HG03439 (cell line): Measurements from ENCODE around the gene DMWD.

Experiments used
- ATAC-seq: cut with Tn5 transposase; IDR thresholded peaks from one replicate; pipeline ENCODE4 v1.9.1; 2021; ENCODE audit warnings: mild to moderate bottlenecking, moderate library complexity; ENCODE audit not compliant: unreplicated experiment

Gene DMWD

GRCh38 chr19:45772130-45772840, 20.4 kb downstream of the DMWD start:
- no peak for ATAC-seq

GRCh38 chr19:45771311-45771933, 21.2 kb downstream of the DMWD start:
- no peak for ATAC-seq

- peak; percentile 44 for ATAC-seq
Measured at GRCh38 chr19:45770192-45771101, 22.2 kb downstream of the DMWD start.

- no peak for ATAC-seq
Measured at GRCh38 chr19:45769821-45770191, 22.8 kb downstream of the DMWD start.

GRCh38 chr19:45768984-45769782, 23.5 kb downstream of the DMWD start, which contains the start of gene SIX5:
Gene SIX5 (minus strand): TSS chr19:45769252. CDS start chr19:45768844, 408 bp downstream.
- peak; percentile 54 for ATAC-seq

- no peak for ATAC-seq
Measured at GRCh38 chr19:45768655-45768983, 24.0 kb downstream of the DMWD start.

GRCh38 chr19:45767881-45768654, 24.6 kb downstream of the DMWD start:
- no peak for ATAC-seq

- no peak for ATAC-seq
Measured at GRCh38 chr19:45767410-45767880, 25.2 kb downstream of the DMWD start.

- ATAC-seq = no peak
Measured at GRCh38 chr19:45766869-45767346, 25.7 kb downstream of the DMWD start.

GRCh38 chr19:45766296-45766868, 26.3 kb downstream of the DMWD start:
- ATAC-seq = no peak

GRCh38 chr19:45765702-45766295, 26.8 kb downstream of the DMWD start:
- ATAC-seq = no peak

- ATAC-seq = no peak
Measured at GRCh38 chr19:45764945-45765701, 27.5 kb downstream of the DMWD start.

GRCh38 chr19:45764475-45764874, 28.2 kb downstream of the DMWD start:
- no peak for ATAC-seq

GRCh38 chr19:45763691-45764294, 28.9 kb downstream of the DMWD start:
- ATAC-seq = no peak

GRCh38 chr19:45762870-45763631, 29.6 kb downstream of the DMWD start:
- no peak for ATAC-seq

GRCh38 chr19:45761714-45762113, 30.9 kb downstream of the DMWD start:
- no peak for ATAC-seq

GRCh38 chr19:45758921-45759320, 33.7 kb downstream of the DMWD start:
- ATAC-seq = no peak
